ENCODE measurements around the gene HABP2.

The HABP2 gene

DNA sequence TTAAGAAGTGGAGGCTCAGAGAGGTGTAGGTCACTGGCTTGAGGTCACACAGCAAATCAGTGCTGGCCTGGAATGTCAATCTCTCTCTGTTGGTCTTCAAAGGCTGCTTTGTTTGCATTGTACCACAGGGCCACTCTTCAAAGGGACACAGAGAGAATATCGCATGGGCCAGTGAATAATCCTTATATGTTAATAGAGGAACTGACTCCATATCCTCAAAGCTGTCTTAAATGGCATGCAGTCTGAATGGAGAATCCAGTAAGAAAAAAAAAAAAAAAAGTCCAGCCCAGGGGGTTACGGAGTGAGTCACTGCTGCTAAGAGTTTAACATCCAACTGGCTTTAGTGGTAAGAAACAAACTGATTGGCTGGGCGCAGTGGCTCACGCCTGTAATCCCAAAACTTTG is 56.9 kb downstream of the HABP2 start:
- DNase-seq (ENCODE audit: insufficient read length, low spot score) (no peak), FAIRE-seq (no peak)
- no peak for TF ChIP-seq CTCF (IDR thresholded peaks at IDR 0.05; ENCODE audit: insufficient read depth, missing control alignments)

- no peak for DNase-seq (ENCODE audit: insufficient read length, low spot score)
- TF ChIP-seq CTCF (IDR thresholded peaks at IDR 0.05; ENCODE audit: insufficient read depth, missing control alignments) = no peak
- FAIRE-seq = no peak
These were observed 58.1 kb downstream of the HABP2 start for GRCh38 chr10:113610631-113611601.

DNA sequence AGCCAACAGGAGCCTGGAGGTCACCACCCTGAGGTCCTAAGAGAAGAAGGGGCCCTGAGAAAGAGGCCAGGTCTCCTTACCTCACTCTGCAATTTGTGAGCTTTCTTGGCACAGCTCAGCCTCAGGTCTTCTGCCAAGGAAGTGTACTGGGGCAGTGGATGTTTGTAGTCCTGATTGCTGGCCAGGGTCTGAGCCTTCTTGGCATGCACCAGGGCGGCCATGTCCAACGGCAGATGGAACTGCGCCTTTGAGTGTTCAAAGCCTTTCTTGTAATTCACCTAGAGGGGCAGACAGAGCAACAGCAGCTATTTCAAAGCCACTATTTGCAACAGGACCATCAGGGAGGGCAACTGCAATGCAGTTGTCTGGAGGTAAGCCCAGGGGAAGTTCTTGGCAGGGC is 59.3 kb downstream of the HABP2 start:
- FAIRE-seq = no peak
- DNase-seq (ENCODE audit: insufficient read length, low spot score) = no peak
- no peak for TF ChIP-seq CTCF (IDR thresholded peaks at IDR 0.05; ENCODE audit: insufficient read depth, missing control alignments)

GRCh38 chr10:113613427-113613826 is 60.6 kb downstream of the HABP2 start:
- DNase-seq (ENCODE audit: insufficient read length, low spot score) = no peak
- no peak for TF ChIP-seq CTCF (IDR thresholded peaks at IDR 0.05; ENCODE audit: insufficient read depth, missing control alignments)
- no peak for FAIRE-seq

- no peak for FAIRE-seq
- no peak for TF ChIP-seq CTCF (IDR thresholded peaks at IDR 0.05; ENCODE audit: insufficient read depth, missing control alignments)
- no peak for DNase-seq (ENCODE audit: insufficient read length, low spot score)
These were observed 61.3 kb downstream of the HABP2 start for GRCh38 chr10:113613977-113614690.

DNA sequence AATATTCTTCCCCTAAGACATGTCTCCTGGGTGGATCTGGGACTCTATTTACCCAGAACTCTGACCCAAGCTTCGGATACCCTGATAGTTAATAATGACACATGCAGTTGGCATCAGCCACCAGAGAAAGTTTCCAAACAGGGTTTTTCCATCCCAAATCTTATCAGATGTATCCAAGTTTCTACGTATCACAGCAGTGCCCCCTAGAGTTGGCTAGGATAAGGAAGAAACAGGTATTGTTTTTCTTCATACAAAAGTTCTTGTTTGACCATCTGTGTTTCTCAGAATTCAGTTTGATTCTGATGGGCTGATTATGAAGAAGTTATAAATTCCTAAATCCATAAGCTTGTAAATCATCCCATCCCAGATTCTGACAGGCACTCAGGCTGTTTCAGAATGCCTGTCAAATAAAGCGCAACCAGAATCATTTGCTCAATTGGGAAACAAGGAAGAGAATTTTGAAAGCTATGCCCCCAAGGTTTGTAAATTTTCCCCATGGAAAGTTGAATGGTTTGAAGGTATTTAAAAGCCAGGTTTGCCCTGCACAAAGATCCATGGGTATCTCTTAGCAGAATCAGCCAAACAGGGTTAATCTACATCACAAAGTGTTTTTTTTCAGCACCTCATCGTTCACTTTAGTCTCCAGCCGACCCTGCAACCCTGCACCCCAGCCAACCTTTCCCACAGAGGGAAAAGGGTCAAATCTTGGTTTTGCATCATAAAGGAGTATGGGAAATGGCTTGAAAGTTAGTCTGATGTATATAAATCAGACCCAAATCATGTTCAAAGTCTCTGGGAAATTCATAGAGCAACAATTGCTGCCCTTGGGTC is 63.6 kb downstream of the HABP2 start:
- peak; percentile 32 for TF ChIP-seq CTCF (IDR thresholded peaks at IDR 0.05; ENCODE audit: insufficient read depth, missing control alignments)
- DNase-seq (ENCODE audit: insufficient read length, low spot score) (no peak), FAIRE-seq (no peak)

Data from D721Med (cell line).